ENCODE measurements around the gene ACADS. TPM values are rescaled to one million over a fixed set of nuclear protein-coding genes. Genes with fewer than 3 reads are reported as not detected.

Gene ACADS
- total RNA-seq, 1 donor = 6.6 TPM

DNA sequence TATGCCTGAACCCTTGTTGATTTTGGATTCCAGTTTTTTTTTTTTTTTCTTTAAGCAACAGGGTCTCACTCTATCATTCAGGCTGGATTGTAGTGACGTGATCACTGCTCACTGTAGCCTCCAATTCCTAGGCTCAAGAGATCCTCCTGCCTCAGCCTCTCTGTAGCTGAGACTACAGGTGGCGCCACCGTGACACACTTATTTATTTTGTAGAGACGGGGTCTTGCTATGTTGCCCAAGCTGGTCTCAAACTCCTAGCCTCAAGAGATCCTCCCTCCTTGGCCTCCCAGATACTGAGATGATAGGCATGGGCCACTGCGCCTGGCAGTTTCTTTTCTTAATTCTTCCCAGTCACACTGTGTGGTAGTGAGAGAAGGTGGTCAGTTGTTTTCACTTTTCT, 25.2 kb downstream of the ACADS start:
- Histone ChIP-seq H3K9me3 (ENCODE audit: low read depth, low read length) (peaks cover 11% of the 10 kb centered on the region), H3K4me3 (ENCODE audit: low read length) (no peak overlapping the region), H3K27me3 (ENCODE audit: insufficient read depth, low read length) (no peaks in the 10 kb centered on the region), H3K4me1 (ENCODE audit: insufficient read depth, low read length) (no peaks in the 10 kb centered on the region)

DNA sequence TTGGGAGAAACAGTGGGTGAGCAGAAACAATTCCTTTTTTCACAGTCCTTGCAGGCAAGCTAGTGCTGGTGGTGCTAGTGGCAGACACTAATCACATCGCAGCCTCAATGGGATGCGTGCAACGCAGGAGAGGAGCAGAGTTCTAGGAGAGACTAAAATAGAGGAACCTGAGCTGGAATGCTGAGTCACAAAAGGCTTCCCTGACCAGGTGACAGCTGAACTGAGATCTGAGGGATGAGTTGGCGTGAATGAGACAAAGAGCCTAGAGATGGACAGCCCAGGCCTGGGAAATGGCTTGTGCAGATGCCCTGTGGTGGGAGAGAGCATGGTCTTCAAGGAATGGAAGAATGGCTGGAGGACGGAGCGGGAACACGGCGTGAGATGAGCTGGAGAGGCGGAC, 25.8 kb downstream of the ACADS start:
- H3K4me1 ChIP-seq (ENCODE audit: insufficient read depth, low read length) = no peaks in the 10 kb centered on the region
- no peaks in the 10 kb centered on the region for H3K27me3 ChIP-seq (ENCODE audit: insufficient read depth, low read length)
- H3K9me3 ChIP-seq (ENCODE audit: low read depth, low read length) = peaks cover 11% of the 10 kb centered on the region
- H3K4me3 ChIP-seq (ENCODE audit: low read length) = no peak overlapping the region

DNA sequence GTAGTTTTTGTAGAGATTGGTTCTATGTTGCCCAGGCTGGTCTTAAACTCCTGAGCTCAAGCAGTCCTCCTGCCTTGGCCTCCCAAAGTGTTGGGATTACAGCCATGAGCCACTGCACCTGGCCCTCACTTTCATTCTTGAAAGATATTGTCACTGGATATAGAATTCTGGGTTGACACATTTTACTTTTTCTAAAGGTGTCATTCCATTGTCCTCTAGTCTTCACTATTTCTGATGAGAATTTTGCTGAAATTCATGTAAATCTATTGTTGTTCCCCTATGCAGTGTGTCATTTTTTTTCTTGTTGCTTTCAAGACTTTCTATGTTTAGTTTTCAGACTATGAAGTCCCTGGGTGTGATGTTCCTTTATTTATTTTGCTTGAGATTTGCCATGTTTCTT, 29.2 kb downstream of the ACADS start:
- H3K4me1 ChIP-seq (ENCODE audit: insufficient read depth, low read length) = no peaks in the 10 kb centered on the region
- peaks cover 11% of the 10 kb centered on the region for H3K9me3 ChIP-seq (ENCODE audit: low read depth, low read length)
- no peak overlapping the region for H3K4me3 ChIP-seq (ENCODE audit: low read length)
- H3K27me3 ChIP-seq (ENCODE audit: insufficient read depth, low read length) = no peaks in the 10 kb centered on the region

DNA sequence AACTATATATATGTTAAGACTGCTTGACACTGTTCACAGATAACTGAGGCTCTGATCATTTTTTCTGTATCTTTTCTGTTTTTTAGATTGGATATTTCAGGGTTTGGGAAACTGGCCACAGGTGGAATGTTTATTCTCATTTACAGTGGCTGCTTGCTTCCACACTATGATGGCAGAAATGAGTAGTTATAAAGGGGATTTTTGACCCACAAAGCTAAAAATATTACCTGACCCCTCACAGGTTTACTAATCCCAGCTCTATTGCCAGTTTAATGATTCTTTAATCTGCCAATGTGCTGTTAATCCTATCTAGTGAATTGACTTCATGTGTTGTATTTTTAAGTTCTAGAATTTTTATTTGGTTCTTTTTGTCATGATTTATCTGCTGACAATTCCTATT, 29.6 kb downstream of the ACADS start:
- H3K4me3 ChIP-seq (ENCODE audit: low read length) = no peak overlapping the region
- peaks cover 11% of the 10 kb centered on the region for H3K9me3 ChIP-seq (ENCODE audit: low read depth, low read length)
- no peaks in the 10 kb centered on the region for H3K27me3 ChIP-seq (ENCODE audit: insufficient read depth, low read length)
- H3K4me1 ChIP-seq (ENCODE audit: insufficient read depth, low read length) = no peaks in the 10 kb centered on the region

DNA sequence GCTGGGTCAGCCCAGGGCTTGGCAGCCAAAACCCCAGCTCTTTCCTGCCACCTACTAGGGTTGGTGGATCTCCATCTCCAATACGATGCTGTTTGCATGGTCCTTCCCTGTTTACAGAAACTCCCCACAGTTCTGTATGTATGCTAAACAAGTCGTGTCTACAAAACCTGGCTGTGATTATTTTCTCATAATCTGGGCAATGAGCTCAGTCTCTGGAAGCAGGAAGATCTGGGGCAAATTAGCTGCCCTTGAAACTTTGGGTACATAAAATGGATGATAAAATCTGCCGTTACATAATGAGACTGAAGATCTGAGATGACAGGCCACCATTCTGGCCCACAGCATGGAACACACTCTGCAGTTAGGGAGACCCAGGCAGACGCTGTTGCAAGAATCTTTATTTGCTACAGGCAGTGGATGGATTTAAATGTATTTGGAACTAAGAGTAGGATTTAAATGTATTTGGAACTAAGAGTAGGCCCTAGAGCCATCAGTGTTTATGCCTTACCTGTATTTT, 31.7 kb downstream of the ACADS start:
- Histone ChIP-seq H3K27me3 (ENCODE audit: insufficient read depth, low read length) (no peaks in the 10 kb centered on the region), H3K4me1 (ENCODE audit: insufficient read depth, low read length) (no peaks in the 10 kb centered on the region), H3K9me3 (ENCODE audit: low read depth, low read length) (peaks cover 11% of the 10 kb centered on the region), H3K4me3 (ENCODE audit: low read length) (no peak overlapping the region)

DNA sequence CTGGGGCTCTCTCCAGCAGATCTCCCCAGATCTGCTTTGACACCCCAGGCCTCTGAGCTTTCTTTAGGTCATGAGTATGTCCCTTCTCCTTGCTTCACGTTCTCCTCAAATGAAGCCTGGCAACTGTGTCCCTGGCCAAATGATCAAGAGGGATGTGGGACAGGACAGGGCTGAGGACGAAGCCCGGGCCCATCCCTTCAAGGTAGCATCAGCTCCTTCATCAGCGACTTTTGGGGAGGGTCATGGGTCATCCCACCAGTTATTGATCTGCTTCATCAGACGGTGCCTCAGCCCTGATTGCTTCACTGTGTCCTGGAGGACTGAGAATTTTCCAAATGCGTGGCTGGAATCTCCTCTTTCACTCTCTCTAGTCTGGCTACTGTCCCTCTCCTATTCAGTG, 32.3 kb downstream of the ACADS start:
- Histone ChIP-seq H3K9me3 (ENCODE audit: low read depth, low read length) (peaks cover 11% of the 10 kb centered on the region), H3K27me3 (ENCODE audit: insufficient read depth, low read length) (no peaks in the 10 kb centered on the region), H3K4me3 (ENCODE audit: low read length) (no peak overlapping the region), H3K4me1 (ENCODE audit: insufficient read depth, low read length) (no peaks in the 10 kb centered on the region)

DNA sequence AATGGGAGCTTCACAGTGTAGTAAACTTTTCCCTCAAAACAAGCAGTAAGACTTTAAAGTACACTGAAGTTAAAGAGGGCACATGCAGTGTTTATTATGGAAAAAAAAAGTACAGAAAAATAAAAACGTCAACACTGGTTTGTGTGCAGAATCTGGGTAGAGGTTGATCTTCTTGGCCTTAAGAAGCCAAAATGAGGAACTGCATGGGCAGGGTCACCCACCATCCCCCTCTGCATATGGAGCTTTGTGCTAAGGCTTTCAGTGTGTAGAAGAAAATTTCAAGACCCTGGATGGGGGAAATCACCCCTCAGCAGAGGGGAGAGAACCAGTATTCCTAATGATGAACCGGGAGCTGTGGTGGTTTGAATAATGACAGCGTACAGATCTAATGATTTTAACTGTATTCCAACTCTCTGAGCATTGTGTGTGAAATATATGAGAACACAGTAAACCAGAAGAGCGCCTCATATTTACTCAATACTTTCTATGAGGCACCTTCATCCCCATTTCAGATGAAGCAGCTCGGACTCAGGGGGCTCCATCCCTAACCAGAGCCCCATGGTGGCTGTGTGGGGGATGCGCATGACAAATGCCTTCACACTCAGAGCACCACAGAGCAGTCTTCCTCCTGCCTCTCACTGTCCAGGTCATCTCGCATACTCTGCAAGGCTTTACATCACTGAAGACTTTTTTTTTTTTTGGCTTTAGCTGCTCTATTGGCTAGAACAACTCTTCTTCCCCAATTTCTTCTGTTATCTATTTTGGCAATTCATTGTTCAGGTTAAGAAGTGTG, 33.4 kb downstream of the ACADS start:
- Histone ChIP-seq H3K27me3 (ENCODE audit: insufficient read depth, low read length) (no peaks in the 10 kb centered on the region), H3K4me1 (ENCODE audit: insufficient read depth, low read length) (no peaks in the 10 kb centered on the region), H3K4me3 (ENCODE audit: low read length) (no peak overlapping the region), H3K9me3 (ENCODE audit: low read depth, low read length) (peaks cover 11% of the 10 kb centered on the region)

DNA sequence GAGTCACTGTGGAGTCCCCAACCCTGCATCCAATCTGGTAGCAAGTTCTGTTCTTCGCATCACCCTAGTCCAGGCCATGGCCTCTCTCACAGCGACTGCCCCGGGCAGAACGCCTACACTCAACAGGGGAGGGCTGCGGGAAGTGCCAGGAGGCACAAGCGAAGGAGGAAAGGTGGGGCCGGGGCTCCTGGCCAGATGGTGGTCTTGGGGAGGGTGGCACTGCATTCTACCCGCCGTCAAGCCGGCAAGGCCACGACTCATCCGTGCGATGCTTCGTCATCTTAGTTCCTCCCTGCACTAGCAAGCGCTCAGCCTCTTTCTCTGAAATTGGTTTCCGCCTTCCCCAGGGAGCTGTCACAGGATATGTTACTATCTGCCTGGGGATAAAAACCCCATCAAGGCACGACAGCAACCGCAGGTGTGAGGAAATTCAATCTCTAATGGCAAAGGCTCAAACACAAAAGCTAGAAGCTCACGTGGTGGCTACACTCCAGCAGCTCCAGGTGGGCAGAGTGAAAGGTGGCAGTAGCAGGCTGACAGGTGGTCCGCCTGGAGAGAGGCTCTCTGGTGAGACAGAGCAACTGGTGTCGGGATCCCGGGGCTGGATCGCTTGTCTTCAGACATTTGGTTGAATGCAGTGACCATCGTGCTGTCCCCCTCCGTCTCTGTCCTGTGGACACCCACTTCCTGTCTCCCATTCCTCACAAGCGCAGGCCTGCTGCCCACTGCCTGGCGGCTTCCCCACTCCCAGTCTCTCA, 34.1 kb downstream of the ACADS start:
- no peaks in the 10 kb centered on the region for H3K27me3 ChIP-seq (ENCODE audit: insufficient read depth, low read length)
- no peak overlapping the region for H3K4me3 ChIP-seq (ENCODE audit: low read length)
- H3K9me3 ChIP-seq (ENCODE audit: low read depth, low read length) = peaks cover 8% of the 10 kb centered on the region
- no peaks in the 10 kb centered on the region for H3K4me1 ChIP-seq (ENCODE audit: insufficient read depth, low read length)

DNA sequence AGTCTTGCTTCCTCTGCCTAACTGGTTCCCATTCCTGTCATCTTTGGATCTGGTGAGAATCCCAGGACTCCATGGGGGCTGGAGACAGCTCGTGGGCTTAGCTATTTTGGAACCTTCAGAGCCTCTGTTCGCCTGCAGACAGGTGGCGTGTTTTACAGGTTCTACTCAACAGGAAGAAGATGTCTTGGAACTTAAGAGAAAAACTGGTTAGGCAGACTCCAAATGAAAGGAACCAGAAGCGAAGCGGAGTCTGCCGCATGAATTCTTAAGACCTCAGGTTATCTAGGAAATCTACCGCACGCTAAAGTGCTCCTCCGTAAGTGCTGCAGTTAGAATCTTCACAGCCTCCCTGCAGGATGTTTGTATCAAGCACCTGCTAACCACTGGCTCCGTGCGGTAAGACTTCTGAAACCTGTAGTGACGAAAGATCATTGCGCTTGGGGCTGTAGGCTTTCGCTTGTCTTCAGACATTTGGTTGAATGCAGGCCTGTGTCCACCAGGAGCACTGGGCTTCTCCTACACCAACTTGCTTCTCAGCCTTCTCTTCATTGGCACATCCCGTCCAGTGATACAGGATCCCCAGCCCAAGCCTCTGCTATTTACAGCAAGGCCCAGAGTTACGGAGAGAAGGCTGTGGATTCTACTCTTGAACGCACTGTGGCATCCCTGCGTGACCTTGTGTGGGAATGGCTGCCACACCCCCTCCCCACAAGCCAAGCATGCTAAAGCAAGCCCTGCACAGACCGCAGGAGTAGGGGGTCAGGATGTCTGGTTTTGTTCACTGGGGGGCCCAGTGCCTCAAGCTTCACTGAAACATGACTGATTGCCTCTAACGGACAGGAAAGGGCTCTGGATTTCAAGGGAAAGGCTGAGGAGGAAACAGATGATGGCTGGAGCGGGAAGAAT, 35.0 kb downstream of the ACADS start:
- Histone ChIP-seq H3K9me3 (ENCODE audit: low read depth, low read length) (peaks cover under 1% of the 10 kb centered on the region), H3K4me3 (ENCODE audit: low read length) (no peak overlapping the region), H3K4me1 (ENCODE audit: insufficient read depth, low read length) (no peaks in the 10 kb centered on the region), H3K27me3 (ENCODE audit: insufficient read depth, low read length) (no peaks in the 10 kb centered on the region)

DNA sequence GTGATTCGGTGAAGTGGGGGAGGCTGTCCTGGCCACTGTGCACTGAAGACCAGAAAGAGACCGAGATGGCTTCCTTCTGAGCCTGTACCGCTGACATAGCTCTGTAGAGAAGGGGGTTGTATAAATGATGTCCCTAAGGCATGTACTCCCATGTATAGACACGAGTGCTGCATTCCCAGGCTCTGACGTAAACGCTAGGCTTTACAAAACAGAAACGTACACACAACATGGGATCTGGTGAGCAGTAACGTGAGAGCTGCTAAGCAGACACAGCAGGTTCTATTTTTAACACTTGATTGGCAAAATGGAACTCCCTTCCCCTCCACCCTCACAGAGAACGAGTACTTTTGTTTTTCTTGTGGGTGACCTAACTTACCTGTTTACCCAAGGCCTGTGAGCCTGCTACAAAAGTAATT, 35.9 kb downstream of the ACADS start:
- H3K4me3 ChIP-seq (ENCODE audit: low read length) = no peak overlapping the region
- H3K9me3 ChIP-seq (ENCODE audit: low read depth, low read length) = no peaks in the 10 kb centered on the region
- H3K27me3 ChIP-seq (ENCODE audit: insufficient read depth, low read length) = no peaks in the 10 kb centered on the region
- no peaks in the 10 kb centered on the region for H3K4me1 ChIP-seq (ENCODE audit: insufficient read depth, low read length)

DNA sequence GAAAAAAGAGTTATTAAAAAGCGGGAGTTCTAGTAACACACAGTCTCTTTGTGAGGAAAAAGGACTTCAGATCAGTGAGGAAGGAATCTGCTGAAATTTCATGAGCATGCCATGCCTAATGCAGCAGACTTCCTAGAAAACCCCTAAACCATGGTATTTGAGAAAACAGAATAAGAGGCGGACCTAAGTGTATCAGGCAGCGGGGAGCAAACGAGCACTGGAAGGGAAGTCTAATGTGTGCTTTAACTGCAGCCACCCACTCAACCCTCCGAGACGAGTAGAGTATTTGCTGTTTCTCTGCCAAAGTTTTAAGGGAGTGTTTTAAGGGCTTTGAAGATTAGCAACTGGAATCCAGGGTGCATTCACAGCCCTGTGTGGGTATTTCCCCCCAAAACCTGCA, 36.5 kb downstream of the ACADS start:
- H3K9me3 ChIP-seq (ENCODE audit: low read depth, low read length) = no peaks in the 10 kb centered on the region
- H3K27me3 ChIP-seq (ENCODE audit: insufficient read depth, low read length) = no peaks in the 10 kb centered on the region
- H3K4me1 ChIP-seq (ENCODE audit: insufficient read depth, low read length) = no peaks in the 10 kb centered on the region
- H3K4me3 ChIP-seq (ENCODE audit: low read length) = no peak overlapping the region

DNA sequence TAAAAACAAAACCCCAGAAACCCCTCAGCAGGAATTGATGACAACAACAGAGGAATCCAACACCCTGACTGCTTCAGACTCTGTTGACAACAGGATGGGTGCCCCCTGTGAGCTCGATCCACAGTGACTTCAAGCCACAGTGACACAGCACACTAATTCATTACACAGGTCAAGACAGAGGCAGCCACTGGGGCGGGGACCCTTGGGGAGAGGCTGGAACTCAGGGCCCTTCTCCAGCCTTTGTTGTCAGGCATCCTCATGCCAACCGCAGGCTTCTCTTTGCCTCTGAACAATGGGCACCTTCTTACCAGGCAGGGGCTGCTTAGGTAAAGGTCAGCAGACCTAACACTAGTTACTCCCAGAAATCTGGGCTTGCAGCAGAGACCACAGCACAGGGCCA, 37.6 kb downstream of the ACADS start:
- Histone ChIP-seq H3K9me3 (ENCODE audit: low read depth, low read length) (no peaks in the 10 kb centered on the region), H3K27me3 (ENCODE audit: insufficient read depth, low read length) (no peaks in the 10 kb centered on the region), H3K4me3 (ENCODE audit: low read length) (no peak overlapping the region), H3K4me1 (ENCODE audit: insufficient read depth, low read length) (no peaks in the 10 kb centered on the region)

DNA sequence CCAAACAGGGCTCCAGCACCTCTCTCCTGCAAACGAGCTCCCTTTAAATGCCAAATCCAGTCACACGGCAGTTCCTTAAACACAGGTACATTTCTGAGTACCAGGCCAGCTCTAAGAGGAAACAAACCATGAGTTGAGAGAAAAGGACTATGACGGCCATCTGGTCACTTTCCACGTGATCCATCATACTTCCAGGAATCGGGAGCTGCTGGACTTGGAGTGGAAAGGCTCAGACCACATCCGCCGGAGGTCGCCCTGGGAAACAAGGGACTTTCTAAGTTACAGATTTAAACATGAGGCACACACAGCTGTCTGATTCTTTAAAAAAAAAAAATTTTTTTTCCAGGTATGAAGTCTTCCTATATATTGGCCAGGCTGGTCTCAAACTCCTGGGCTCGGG, 39.2 kb downstream of the ACADS start:
- no peak overlapping the region for H3K4me3 ChIP-seq (ENCODE audit: low read length)
- H3K9me3 ChIP-seq (ENCODE audit: low read depth, low read length) = no peaks in the 10 kb centered on the region
- no peaks in the 10 kb centered on the region for H3K4me1 ChIP-seq (ENCODE audit: insufficient read depth, low read length)
- H3K27me3 ChIP-seq (ENCODE audit: insufficient read depth, low read length) = no peaks in the 10 kb centered on the region

DNA sequence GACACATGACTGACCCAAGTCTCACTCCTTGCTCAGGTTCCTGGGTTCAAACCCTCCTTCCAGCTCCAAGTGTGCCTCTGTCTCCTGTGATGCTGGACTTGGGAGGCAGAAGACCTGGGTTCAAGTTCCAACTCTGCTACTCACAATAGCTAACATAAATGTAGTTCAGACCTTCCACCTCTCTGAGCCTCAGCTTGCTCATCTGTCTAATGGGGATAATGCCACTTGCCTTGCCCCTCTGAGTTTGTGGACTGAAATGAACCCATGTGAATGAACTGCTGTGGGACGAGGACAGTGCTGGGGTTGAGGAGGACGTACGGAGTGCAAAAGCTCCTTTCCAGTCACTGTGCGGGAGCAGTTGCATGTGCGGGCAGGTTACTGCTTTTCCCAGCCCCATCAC, 40.9 kb downstream of the ACADS start:
- H3K9me3 ChIP-seq (ENCODE audit: low read depth, low read length) = no peaks in the 10 kb centered on the region
- no peak overlapping the region for H3K4me3 ChIP-seq (ENCODE audit: low read length)
- no peaks in the 10 kb centered on the region for H3K4me1 ChIP-seq (ENCODE audit: insufficient read depth, low read length)
- H3K27me3 ChIP-seq (ENCODE audit: insufficient read depth, low read length) = no peaks in the 10 kb centered on the region
